Aorta (tissue), 5 donors: ENCODE data around the gene CD99L2. TPM values are rescaled to one million over a fixed set of nuclear protein-coding genes. Genes with fewer than 3 reads are reported as not detected.

Experiments
- ATAC-seq: fragments of 200-7000 bp; cut with Tn5 transposase; one replicate; pipeline ENCODE4 v1.9.1; 2022; ENCODE audit warnings: moderate library complexity; ENCODE audit not compliant: low FRiP score
- DNase-seq, 2 donors: peaks; one replicate each; pipeline ENCODE4 v3.0.0-alpha.2; 2020
- H3K27ac ChIP-seq, 2 donors: one replicate each; pipeline ENCODE4 v1.5.1; 2013; ENCODE audit warnings: low read length in 2 of 2, mild to moderate bottlenecking in 2 of 2, moderate library complexity in 2 of 2, control low read depth in 1 of 2, inconsistent platforms in 1 of 2, low read depth in 1 of 2
- H3K27me3 ChIP-seq, 2 donors: one replicate each; pipeline ENCODE4 v1.6.1; 2013; ENCODE audit warnings: control low read depth in 1 of 2, low read length in 1 of 2, mild to moderate bottlenecking in 1 of 2, moderate library complexity in 1 of 2; ENCODE audit not compliant: insufficient read depth in 2 of 2, control insufficient read depth in 1 of 2
- H3K36me3 ChIP-seq, 2 donors: one replicate each; pipeline ENCODE4 v1.6.1; 2013; ENCODE audit warnings: control low read depth in 1 of 2, low read length in 1 of 2, mild to moderate bottlenecking in 1 of 2; ENCODE audit not compliant: insufficient read depth in 2 of 2, control insufficient read depth in 1 of 2
- H3K4me1 ChIP-seq, 2 donors: one replicate each; pipeline ENCODE4 v1.6.1; 2013; ENCODE audit warnings: low read length in 2 of 2, control low read depth in 1 of 2, mild to moderate bottlenecking in 1 of 2, moderate library complexity in 1 of 2; ENCODE audit not compliant: insufficient read depth in 2 of 2, control insufficient read depth in 1 of 2
- H3K4me3 ChIP-seq, 2 donors: one replicate each; pipeline ENCODE4 v1.5.1; 2013; ENCODE audit warnings: low read length in 2 of 2, control low read depth in 1 of 2, mild to moderate bottlenecking in 1 of 2
- H3K9me3 ChIP-seq: one replicate; pipeline ENCODE4 v1.6.1; 2013; ENCODE audit warnings: mild to moderate bottlenecking, low read length; ENCODE audit not compliant: control insufficient read depth
- WGBS, 2 donors: extraction: QIAGEN DNeasy Blood & Tissue Kit; methylation state at CpG; one replicate each; pipeline ENCODE4 v1.1.7; 2013; 5-methylcytosine and 5-hydroxymethylcytosine counted together
- intact Hi-C, 2 donors: fragments of 100-400 bp; cut with DNase I; formaldehyde crosslinking; loops; one replicate each; pipeline versions ENCODE4 v1.14.2 to v1.15.0; 2022
- polyA plus RNA-seq, 2 donors: library from polyadenylated mRNA; stranded (reverse); fragments of 200-250 nt; gene quantifications; one replicate each; pipeline ENCODE4 v1.2.3, GENCODE V29; 2013
- total RNA-seq, 2 donors: library from RNA; stranded (reverse); fragmentation: NEBNext Ultra II Directional; extraction: Animal tissue kit (Norgen Biotek cat#: 25700); gene quantifications; one replicate each; pipeline ENCODE4 v1.2.1, GENCODE V29; 2021
- donor health status: healthy with polysubstance abuse.
- donor health status: Bipolar disorder and iron deficiency.
- donor health status: DM: no; HTN: no; CAD: no.
- donor health status: DM: no; HTN: no; CAD: no.
- donor health status: DM: yes; HTN: yes; CAD: no.

CD99L2 gene
- total and polyA plus RNA-seq, 4 donors: 22.9 to 56.2 (median 47.6) TPM

DNA sequence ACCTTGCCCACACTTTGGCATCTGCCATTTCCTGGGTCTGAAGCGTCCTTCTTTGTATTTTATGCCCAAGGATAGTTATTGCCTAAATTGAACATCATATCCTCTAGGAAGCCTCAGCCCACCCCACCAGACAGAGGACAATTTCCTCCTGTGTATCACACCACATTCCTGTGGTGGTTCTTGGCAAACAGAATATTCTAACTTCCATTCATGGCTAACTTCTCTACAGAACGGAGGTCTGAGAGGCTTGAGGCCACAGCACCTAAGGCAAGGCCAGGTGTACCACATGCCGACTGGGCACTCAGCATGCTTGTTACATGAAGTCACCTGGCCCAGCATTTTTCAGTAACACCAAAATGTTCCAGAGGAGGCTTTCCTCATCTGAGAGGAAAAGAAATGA, 42.4 kb downstream of the CD99L2 start:
- Histone ChIP-seq H3K36me3 (no peaks in the 10 kb centered on the region), H3K27ac (no peak overlapping the region), H3K4me3 (no peak overlapping the region), H3K9me3 (no peaks in the 10 kb centered on the region), H3K4me1 (no peaks in the 10 kb centered on the region), H3K27me3 (no peaks in the 10 kb centered on the region)
- ATAC-seq (no peak), DNase-seq (no peak)
- WGBS, 2 donors: 86 to 96% methylated on average over 3 of the region's 3 CpGs
- intact Hi-C loops: no loop called here

DNA sequence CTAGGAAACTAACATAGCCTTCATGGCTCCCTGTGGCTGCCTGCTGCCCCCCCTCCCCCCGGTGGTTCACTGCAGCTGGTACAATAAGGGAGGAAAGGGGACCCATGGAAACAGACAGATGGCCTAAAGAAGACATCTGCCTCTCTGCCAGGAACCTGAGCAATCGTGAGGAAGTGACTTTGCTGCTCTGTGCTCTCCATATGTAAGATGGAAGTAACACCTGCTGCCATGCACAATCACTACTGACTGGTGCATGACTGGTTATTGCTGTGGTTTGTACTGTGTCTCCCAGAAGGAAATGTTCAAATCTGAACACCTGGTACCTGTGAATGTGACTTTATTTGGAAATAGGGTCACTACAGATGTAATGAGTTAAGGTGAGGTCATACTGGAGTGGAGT, 43.6 kb downstream of the CD99L2 start:
- no peak for ATAC-seq
- Histone ChIP-seq H3K4me3 (no peak overlapping the region), H3K9me3 (no peaks in the 10 kb centered on the region), H3K27ac (no peak overlapping the region), H3K27me3 (no peaks in the 10 kb centered on the region), H3K36me3 (no peaks in the 10 kb centered on the region), H3K4me1 (no peaks in the 10 kb centered on the region)
- 71 to 81% methylated on average over 2 of the region's 2 CpGs for WGBS, 2 donors
- no peak for DNase-seq
- intact Hi-C loops: no loop called here

DNA sequence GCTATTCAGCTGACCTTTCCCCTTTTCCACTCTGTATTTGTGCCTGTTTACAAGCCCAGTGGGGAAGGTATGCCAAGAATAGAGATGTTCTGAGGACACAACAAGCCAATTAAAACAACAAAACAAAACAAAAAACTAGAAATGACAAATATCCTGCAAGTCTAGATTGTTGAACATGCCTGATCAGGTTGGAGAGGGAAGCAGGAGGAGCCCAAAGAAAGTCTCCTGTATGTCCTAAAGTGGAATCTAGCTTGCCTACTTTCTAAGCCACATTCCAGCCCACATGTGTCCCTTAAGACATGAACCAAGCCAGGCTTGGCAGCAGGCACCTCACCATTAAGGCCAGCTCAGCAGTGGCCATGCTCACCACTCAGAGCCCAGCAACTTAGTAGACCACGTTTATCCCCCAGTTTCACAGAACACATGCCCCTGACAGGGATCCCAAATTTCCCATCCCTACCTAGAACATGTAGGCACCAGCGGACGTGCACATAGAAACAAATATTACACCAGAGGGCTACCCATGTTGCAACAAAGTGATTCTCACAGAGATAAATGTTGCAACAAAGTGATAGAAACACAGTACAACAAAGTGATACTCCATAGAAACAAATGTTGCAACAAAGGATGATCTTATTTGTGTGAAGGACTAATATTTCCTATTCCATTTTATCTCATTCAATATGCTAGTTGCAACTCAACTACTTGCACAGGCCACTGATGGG, 48.3 kb downstream of the CD99L2 start:
- ATAC-seq (no peak), DNase-seq (no peak)
- WGBS, 2 donors: 68 to 91% methylated on average over 3 of the region's 3 CpGs
- no peak overlapping the region for H3K4me3 ChIP-seq
- H3K27ac ChIP-seq: no peak overlapping the region
- H3K9me3 ChIP-seq: no peaks in the 10 kb centered on the region
- no peaks in the 10 kb centered on the region for H3K4me1 ChIP-seq
- no peaks in the 10 kb centered on the region for H3K36me3 ChIP-seq
- H3K27me3 ChIP-seq: no peaks in the 10 kb centered on the region
- intact Hi-C loops: no loop called here

- Histone ChIP-seq H3K27me3 (no peaks in the 10 kb centered on the region), H3K4me1 (no peaks in the 10 kb centered on the region), H3K9me3 (no peaks in the 10 kb centered on the region), H3K36me3 (no peaks in the 10 kb centered on the region), H3K4me3 (no peak overlapping the region), H3K27ac (no peak overlapping the region)
- intact Hi-C loops: no loop called here
- DNase-seq: no peak
- 94 to 99% methylated on average over 2 of the region's 2 CpGs for WGBS, 2 donors
- ATAC-seq: no peak
Observed at GRCh38 chrX:150849486-150849885, 49.0 kb downstream of the CD99L2 start.

- Histone ChIP-seq H3K27ac (no peak overlapping the region), H3K4me3 (no peak overlapping the region), H3K9me3 (no peaks in the 10 kb centered on the region), H3K27me3 (no peaks in the 10 kb centered on the region), H3K4me1 (no peaks in the 10 kb centered on the region), H3K36me3 (no peaks in the 10 kb centered on the region)
- intact Hi-C loops: no loop called here
- WGBS, 2 donors: 78 to 87% methylated on average over 9 of the region's 9 CpGs
- ATAC-seq: no peak
- peak in 1 of 2 donors; percentile 47 for DNase-seq
Observed at GRCh38 chrX:150848914-150849365, 49.5 kb downstream of the CD99L2 start.

GRCh38 chrX:150847088-150847487, 51.4 kb downstream of the CD99L2 start:
- Histone ChIP-seq H3K9me3 (no peaks in the 10 kb centered on the region), H3K27me3 (no peaks in the 10 kb centered on the region), H3K36me3 (no peaks in the 10 kb centered on the region), H3K4me3 (no peak overlapping the region), H3K4me1 (no peaks in the 10 kb centered on the region), H3K27ac (no peak overlapping the region)
- intact Hi-C loops: no loop called here
- DNase-seq: no peak
- ATAC-seq: no peak

DNA sequence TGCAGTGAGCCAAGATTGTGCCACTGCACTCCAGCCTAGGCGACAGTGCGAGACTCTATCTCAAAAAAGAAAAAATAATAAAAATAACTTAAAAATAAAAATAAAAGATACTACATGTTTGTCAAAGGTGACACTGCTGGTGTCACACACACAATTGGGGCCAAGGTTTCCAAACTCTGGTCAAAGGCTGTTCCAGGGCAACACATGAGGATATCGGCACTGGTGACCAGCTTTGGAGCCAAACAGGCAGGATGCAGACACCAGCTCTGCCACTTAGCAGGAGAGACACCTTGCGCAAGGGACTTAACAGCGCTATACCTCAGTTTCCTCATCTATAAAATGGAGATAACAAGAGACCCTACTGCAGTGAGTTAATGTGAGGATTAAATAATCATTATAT, 52.3 kb downstream of the CD99L2 start:
- 93 to 97% methylated on average over 5 of the region's 5 CpGs for WGBS, 2 donors
- no peaks in the 10 kb centered on the region for H3K36me3 ChIP-seq
- no peaks in the 10 kb centered on the region for H3K4me1 ChIP-seq
- H3K4me3 ChIP-seq: no peak overlapping the region
- no peaks in the 10 kb centered on the region for H3K9me3 ChIP-seq
- intact Hi-C loops: no loop called here
- DNase-seq (no peak), ATAC-seq (no peak)
- H3K27ac ChIP-seq: no peak overlapping the region
- H3K27me3 ChIP-seq: no peaks in the 10 kb centered on the region

- intact Hi-C loops: no loop called here
- Histone ChIP-seq H3K36me3 (no peaks in the 10 kb centered on the region), H3K4me1 (no peaks in the 10 kb centered on the region), H3K27me3 (no peaks in the 10 kb centered on the region), H3K4me3 (no peak overlapping the region), H3K9me3 (no peaks in the 10 kb centered on the region), H3K27ac (no peak overlapping the region)
- DNase-seq: no peak
- WGBS, 2 donors: 76 to 87% methylated on average over 3 of the region's 3 CpGs
- no peak for ATAC-seq
Observed at GRCh38 chrX:150845091-150845490, 53.4 kb downstream of the CD99L2 start.

GRCh38 chrX:150844016-150844415, 54.5 kb downstream of the CD99L2 start:
- Histone ChIP-seq H3K9me3 (no peaks in the 10 kb centered on the region), H3K4me3 (no peak overlapping the region), H3K36me3 (no peaks in the 10 kb centered on the region), H3K4me1 (no peaks in the 10 kb centered on the region), H3K27me3 (no peaks in the 10 kb centered on the region), H3K27ac (no peak overlapping the region)
- intact Hi-C loops: no loop called here
- no peak for DNase-seq
- ATAC-seq: no peak
- 72 to 91% methylated on average over 3 of the region's 3 CpGs for WGBS, 2 donors
